Activated CD4-positive, CD25-positive, alpha-beta regulatory T cell treated with anti-CD3 and anti-CD28 coated beads, Interleukin-2, amount 50 U/mL, for 24 hours (primary cell): ENCODE data around the gene CDCP2.
"Not testable (repeated sequence)": the region's sequence is repeated elsewhere in the genome, so short reads cannot be mapped to it uniquely, and the experiment has no call there.

ENCODE experiments used
- ATAC-seq, 2 donors: fragments of 150-1000 bp; cut with Tn5 transposase; one replicate each; pipeline ENCODE4 v1.10.0; 2021; ENCODE audit warnings: mild to moderate bottlenecking in 1 of 2, moderate library complexity in 1 of 2

Gene CDCP2

DNA sequence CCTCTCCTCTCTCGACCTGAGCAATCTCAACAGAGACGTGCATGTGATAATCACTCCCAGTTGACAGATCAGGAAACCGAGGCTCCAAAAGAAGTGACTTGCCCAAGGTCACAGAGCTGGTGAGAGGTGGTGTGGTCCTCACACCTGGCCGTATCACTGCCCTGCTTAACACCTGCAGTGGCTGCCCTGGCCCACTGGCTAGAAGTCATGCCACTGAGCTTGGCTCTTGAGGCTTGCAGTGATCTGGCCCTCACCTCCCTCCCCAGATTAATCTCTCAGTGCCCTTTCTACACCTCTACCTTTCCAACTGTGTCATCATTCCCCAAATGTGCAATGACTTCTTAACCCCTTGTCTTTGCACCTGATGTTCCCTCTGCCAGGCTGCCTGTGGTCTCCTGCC is 38.8 kb downstream of the CDCP2 start:
- no peak for ATAC-seq

DNA sequence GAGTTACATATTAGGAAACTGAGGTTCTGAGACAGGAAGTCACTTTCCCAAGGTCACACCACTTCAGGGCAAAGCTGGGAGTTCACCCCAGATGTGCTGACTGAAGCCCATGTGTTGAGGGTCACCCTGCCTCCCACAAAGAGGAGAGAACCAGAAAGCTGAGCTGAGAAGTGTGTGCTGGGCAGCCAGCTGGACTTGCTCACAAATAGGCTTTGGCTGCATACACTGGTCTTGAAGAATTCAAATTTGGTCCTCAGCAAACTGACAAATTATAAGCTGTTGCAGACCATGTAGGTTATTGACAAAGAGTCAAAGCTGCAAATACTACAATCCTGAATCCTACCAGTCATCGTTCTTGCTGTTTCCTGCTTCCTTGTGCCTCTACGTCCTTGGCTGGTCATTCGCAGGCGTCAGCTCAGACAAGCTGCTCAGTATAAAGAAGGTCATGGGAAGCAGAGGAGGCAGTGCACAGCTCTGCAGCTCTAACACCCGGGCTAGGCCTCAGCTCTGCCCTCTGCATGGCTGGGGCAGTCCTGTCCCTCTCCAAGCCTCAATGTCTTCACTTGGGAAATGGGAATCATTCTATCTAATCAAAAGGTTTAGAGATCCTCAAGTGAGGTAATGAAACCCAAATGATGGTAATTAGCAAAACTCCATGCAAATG is 40.0 kb downstream of the CDCP2 start:
- no peak for ATAC-seq

DNA sequence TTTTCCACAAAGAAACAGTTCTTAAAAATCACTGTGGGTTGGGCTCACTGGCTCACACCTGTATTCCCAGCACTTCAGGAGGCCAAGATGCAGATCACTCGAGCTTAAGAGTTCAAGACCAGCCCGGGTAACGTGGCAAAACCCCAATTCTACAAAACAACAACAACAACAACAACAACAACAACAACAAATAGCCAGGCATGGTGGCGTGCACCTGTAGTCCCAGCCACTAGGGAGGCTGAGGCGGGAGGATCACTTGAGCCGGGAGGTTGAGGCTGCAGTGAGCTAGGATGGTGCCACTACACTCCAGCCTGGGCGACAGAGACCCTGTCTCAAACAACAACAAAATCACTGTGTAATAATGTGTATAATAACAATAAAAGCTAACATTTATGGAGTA is 40.8 kb downstream of the CDCP2 start:
- no peak for ATAC-seq

DNA sequence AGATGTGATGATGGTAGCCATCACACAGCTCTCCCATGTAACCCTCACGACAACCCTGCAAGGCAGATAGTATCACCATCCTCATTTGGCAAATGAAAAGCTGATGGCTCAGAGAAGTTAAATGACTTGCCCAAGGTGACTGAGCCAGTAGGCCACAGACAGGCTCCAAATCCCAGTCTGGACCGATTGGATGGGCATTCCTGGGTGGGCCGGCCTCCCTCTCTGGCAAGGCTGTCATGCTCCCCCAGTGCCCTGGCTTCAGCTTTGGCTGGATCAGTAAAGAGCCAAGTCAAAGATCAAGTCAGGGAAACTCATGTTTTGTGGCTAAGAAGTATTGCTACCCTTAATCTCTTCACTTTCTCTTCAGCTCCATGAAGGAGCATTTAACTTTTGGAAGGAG is 41.2 kb downstream of the CDCP2 start:
- ATAC-seq: no peak

DNA sequence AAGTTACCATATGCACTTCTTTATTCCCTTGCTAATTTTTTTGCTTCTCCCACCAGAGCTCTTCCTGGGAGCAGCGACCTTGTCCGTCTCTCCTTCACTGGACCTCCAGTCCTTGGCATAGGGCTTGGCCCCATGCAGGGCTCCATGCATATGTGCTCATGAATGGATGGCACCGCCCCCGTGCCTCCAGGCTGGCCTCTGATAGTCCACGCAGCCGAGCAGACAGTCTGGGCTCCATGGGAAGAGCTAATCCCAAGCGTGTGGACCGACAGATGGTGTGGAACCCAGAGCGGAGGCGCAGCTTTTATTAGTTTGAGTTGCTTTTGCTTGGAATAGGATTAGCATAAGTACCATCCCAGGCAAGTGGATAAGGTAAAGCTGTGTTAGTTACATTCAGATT is 41.8 kb downstream of the CDCP2 start:
- no peak for ATAC-seq

DNA sequence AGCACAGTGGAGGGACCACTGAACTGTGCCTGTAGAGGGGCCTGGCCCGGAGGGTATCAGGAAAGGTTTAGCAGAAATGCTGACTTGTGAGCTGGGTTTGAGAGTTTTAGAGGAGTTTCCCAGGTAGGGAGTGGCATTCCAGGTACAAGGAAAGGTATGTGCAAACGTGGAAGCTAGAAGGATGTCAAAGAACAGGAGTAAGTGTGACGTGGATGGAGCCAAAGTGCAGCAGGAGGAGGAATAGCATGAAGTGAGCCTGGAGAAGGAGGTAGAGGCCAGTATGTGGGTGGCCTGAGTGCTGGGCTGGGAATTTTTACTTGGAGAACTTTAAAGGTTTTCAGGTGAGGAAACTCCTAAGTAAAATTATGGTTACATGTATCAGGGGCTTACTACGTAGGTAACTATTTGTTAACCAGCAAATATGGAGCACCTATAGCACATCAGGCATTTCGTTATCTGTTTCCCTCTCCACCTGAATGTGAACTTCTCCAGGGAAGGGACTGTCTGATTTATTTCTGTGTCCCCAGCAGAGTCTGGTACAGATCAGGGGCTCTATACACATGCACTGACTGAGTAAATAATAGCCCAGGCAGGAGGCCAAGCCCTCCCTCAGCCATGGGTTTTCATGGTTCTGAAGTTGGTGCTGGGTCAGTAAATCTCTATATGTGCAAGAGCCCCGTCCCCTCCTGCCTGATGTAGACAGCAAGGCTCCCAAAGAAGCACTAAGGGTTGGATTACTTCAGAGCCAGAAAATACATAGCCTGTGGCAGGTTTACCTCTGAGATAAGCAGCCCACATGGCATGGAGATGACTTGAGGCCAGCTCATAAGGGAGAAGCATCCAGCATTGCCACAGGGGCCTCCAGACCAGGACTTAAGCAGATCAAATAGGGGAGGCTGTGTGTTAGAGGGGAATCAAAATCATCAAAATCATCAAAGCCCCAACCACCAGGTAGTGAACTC is 43.4 kb downstream of the CDCP2 start:
- no peak for ATAC-seq

DNA sequence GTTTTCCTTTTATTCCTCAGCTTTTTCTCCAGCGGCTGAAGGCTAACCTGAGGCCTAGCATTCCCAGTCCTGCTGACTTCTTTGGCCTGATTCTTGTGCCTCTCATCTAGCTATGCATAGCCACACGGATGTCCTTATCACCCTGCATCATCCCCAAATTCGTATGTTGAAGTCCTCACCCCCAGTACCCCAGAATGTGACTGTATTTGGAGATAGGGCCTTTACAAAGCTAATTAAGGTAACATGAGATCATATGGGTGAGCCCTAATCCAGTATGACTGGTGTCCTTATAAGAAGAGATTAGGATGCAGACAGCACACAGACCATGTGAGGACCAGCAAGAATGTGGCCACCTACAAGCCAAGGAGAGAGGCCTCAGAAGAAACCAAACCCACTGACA is 44.6 kb downstream of the CDCP2 start:
- ATAC-seq: no peak

DNA sequence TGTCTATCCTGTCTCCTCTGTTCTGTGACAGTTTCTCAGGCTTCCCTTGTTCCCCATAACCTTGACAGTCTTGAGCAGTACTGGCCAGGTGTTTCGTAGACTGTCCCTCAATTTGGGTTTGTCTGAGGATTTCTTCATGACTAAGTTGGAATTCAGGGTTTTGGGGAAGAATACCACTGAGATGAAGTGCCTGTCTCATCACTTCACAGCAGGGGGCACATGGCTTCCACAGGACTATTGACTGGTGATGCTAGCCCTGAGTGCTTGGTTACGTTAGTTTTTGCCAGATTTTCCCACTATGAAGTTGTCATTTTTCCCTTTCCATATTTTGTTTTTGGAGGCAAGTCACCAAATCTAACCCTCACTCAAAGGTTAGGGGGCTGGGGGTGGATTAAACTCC is 45.7 kb downstream of the CDCP2 start:
- no peak for ATAC-seq

DNA sequence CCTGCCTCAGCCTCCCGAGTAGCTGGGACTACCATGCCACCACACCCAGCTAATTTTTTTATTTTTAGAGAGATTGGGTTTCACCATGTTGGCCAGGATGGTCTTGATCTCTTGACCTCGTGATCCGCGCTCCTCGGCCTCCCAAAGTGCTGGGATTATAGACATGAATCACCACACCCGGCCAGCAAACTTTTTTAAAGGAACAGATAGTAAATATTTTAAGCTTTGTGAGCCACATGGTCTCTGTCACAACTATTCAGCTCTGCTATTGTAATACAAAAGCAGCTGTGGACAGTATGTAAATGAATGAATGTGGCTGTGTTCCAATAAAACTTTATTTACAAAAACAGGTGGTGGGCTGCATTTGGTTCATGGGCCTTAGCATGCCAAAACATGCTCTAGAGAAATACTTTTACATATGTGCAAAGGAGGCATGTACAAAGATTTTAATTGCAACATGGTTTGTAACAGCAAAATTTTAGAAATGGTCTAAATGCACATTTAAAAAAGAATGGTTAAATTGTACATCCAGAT is 47.0 kb downstream of the CDCP2 start:
- no peak for ATAC-seq

DNA sequence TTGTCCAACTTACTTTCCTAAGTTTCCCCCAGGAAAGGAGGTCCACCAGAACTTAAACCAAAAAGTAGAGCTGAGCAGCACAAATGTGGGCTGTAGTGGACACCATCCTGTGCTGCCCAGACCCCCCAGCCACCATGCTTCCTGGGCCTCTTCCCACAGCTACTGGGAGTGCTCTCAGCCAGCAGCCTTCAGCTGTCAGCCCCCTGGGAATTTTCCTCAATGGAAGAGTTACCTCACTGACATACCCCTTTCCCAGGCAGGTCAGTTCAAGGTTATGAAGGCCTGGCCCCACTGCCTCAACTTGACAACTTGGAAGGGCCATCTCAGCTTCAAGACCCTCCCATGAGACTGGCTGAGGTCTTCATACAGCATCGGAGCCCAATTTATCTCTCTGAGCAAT is 47.7 kb downstream of the CDCP2 start:
- ATAC-seq: no peak

DNA sequence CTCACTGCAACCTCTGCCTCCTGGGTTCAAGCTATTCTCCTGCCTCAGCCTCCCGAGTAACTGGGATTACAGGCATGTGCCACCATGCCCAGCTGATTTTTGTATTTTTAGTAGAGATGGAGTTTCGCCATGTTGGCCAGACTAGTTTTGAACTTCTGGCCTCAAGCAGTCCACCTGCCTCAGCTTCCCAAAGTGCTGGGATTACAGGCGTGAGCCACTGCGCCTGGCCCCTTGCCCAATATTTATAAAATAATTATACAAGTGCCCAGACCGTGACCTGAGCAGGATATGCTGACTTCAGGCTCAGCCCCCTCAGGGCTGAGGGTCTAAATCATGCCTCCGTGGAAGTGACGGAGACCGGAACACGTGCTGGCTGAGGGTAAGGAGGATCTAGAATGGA is 48.2 kb downstream of the CDCP2 start:
- not testable (repeated sequence) for ATAC-seq

DNA sequence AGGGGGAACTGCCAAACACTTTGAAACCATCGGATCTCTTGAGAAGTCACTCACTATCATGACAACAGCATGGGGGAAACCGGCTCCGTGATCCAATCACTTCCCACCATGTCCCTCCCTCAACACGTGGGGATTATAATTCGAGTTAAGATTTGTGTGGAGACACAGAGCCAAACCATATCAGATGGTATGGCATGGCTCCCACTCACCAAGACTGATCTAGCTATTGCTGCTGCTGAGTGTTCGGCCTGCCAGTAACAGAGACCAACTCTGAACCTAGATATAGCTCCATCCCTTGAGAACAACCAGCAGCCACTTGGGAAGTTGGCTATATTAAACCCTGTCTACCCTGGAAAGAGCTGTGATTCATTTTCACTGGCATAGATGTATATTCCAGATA is 49.4 kb downstream of the CDCP2 start:
- ATAC-seq: no peak

DNA sequence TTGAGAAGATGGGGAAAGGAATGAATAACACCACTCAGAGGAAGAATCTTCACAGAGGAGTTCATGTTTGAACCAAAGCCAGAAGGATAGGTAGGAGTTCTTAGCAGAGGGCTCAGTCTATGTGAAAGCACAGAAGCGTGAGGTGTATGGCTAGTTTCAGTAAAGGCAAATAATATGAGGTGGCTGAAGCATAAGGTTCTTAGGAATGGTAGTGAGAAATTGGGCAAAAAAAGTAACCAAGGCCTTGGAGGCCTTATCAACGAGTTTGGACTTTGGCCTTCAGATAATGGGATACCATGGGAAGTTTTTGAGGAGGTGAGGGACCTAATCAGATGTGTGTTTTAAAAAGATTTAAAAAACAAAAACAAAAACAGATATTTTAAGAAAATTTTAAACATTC is 52.3 kb downstream of the CDCP2 start:
- ATAC-seq: no peak

DNA sequence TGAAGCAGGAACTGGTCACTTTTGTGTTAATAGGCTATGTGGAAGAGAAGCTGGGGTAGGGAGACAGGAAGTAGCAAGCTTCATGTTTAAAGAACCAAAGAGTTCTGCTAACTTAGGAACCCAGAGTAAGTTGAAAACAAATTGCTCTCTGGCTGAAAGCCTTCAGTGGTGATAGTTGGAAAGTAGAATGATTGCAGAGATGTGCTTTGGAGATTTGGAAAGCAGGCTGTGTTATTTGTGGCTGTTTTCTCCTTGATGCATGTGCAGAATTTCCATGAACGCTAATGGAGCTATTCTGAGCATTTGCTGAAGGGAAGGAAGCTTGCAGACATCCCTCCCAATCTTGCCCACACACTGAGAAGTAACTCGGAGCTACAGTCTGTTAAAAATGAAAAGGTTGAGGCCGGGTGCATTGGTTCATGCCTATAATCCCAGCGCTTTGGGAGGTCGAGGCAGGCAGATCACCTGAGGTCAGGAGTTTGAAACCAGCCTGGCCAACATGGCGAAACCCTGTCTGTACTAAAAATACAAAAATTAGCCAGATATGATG is 53.7 kb downstream of the CDCP2 start:
- ATAC-seq: no peak

DNA sequence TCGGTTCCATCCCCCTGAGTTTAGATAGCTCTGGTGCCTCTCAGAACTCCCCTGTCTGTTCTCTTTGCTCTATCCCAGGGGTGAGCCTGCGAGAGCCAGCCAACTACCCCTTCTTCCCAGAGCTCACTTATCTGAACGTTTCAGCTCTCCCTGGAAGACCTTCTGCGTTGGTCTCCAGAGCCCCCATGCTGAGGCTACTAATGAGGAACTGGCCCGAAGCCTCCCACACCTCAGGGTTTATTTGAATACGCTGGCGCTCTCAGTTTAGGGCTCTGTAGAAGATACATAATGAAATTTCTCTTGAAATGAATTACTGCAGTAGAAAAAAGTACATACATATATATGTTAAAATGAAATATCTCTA is 55.9 kb downstream of the CDCP2 start:
- no peak for ATAC-seq

DNA sequence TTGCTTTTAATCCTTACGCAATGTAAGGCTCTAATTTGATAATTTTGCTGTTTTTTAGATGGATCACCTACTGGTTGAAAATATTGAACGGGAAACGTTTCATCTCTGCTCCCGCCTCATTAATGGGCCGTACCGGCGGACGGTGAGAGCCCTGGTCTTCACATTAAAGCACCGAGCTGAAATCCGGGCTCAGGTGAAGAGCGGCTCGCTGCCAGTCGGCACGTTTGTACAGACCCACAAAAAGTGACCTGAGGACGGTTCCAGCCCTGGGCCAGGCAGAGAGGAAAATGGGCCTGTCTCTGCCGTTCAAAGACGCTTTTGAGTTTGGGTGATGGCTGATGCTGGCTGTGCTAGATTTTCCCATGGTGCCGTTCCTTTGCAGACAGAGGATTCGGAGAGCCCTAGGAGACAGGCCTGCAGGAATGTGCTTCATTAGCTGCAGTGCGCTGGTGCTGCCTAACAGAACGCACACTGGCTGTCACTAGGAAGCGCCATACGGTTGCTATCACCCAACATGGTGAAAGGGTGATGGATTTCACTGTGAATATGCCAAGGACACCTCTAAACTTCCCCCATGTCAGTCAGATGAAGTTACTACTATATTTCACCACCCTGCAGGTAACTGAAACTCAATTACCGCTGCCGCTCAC is 56.4 kb downstream of the CDCP2 start:
- ATAC-seq: no peak

DNA sequence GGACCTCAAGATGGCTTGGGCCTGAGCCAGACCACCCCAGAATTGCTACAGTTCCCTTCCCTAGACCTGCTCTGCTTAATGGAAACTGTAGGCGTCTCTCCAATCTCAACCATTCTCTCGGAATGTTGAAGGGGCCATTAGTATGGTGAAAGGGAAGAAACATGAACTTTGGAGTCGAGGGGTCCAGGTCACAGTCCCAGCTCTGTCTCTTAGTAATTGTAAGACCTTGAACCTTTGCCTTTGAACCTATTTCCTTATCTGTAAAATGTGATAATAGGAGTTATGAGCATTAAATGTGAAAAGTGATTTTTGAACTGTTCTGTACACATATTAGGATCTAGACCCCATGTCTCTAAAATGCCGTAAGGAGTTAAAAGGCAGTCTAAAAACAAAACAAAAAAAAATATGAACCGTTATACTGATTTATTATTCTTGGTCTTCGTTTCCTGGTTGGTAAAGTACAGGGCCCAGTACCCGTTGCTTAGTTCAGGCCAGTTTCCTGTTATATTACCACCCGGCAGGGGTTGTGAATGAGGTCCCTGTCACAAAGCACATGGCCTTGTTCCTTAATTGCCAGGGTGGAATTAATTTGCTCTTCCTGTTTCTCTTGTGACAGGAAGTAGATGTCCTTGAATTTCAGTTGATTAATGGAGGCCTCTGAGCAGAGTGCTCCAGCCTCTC is 57.1 kb downstream of the CDCP2 start:
- no peak for ATAC-seq

DNA sequence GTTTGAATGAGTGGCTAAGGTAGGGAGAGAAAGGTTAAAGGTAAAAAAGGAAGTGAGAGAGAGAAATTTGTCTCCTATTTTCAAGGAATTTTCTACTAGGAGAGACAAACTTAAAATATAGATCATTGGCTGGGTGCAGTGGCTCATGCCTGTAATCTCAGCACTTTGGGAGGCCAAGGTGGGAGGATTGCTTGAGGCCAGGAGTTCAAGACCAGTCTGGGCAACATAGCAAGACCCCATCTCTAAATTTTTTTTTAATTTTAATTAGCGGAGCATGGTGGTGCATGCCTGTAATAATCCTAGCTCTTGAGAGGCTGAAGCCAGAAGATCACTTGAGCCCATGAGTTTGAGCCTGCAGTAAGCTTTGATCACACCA is 58.1 kb downstream of the CDCP2 start:
- ATAC-seq: not testable (repeated sequence)

DNA sequence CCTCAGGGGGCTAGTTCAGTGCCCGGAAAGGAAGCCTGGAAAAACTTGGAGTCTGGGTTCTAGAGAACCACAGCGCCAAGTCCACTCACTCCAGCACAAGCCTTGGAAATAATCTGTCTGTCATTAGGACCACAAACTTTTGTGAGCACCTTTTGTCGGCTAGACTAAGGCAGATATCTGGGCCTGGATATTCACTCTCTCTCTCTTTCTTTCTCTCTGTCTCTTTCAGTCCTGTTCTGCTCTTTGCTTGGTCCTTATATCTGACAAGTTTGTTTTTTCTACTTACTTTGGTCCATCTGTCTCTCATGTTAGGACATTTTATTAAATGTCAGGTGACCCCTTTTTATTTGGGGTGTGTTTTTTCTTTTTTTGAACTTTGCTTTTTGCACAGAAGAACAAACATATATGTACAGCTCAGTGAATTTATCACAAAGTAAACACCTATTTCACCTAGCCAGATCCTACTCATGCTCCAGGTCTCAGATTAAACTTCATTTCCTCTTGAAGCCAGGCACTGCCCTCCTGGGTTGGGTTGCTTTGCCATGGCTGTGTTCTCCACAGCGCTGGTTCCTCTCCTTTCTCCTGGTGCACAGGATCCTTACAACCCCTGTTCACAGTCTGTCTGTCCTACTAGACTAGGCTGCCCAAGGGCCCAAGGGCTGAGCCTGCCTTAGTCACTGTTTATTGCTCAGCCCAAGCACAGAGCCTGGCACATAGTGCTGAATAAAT is 58.6 kb downstream of the CDCP2 start:
- ATAC-seq: no peak

DNA sequence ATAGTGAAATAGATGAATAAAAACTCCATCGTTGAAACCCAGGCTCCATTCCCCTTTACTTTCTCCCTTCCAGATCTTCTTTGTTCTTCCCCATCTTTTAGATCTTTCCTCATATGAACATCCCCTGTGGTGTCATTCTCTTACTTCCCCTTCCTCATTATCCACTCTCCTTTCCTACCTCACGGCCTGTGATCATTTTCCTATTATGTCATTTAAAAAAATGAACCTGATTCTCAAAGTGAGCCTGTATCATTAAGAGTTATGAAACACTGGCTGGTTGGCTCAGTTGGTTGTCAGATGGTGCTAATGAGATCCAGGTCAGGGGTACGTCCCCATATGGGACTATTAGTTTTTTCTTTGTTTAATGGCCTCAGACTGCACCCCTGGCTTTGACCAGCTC is 61.1 kb downstream of the CDCP2 start:
- no peak for ATAC-seq

DNA sequence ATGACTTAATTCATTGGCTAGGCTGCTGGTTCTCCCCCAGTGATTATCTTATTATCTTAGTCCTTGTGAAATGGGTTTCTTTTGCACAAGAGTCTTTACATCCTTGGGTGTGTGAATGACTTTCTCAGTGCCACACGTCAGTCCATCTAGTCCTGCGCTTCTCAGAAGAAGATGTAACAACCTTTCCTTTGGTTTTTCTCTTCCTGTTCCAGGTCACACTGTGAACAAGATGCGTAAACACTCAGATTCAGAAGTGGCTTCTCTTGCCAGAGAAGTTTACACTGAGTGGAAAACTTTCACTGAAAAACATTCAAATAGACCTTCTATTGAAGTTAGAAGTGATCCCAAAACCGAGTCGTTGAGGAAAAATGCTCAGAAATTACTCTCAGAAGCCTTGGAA is 64.4 kb downstream of the CDCP2 start:
- no peak for ATAC-seq

DNA sequence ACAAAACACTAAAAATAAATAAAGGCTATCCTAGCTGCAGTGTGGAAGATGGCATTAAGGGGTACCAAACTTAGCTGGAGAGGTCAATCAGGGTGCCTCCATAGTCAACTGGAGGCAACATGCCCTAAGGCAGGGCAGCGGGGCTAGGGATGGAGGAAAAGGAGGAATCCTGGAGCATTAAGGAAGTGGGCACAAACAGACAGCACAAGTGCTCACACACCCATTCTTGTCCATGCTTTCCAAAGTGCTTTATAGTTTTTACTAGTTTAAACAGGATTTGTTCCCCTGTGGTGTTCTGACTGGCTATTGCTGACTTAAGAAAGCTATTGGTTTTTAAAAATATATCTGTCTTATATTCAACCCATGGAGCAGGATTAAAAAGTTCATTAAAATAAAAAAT is 66.0 kb downstream of the CDCP2 start:
- no peak for ATAC-seq
